Mammary epithelial cell (primary cell): ENCODE data around the gene LDLRAD4.

ENCODE experiments used
- EZH2 ChIP-seq: IDR thresholded peaks from 2 replicates; pipeline ENCODE4 v1.6.1; 2012; ENCODE audit warnings: low read length, inconsistent platforms, borderline replicate concordance
- TF ChIP-seq, protein P1 (sequence below), 2 donors: IDR thresholded peaks in 1 of 2; conservative IDR thresholded peaks in 1 of 2; 2 replicates each; pipeline ENCODE4 v1.5.1; 2011 to 2012; ENCODE audit warnings: inconsistent platforms in 2 of 2, low read length in 2 of 2, mild to moderate bottlenecking in 2 of 2, control low read depth in 1 of 2, low read depth in 1 of 2; ENCODE audit not compliant: insufficient read depth in 1 of 2; ENCODE audit errors: extremely low read depth in 1 of 2

DNA sequence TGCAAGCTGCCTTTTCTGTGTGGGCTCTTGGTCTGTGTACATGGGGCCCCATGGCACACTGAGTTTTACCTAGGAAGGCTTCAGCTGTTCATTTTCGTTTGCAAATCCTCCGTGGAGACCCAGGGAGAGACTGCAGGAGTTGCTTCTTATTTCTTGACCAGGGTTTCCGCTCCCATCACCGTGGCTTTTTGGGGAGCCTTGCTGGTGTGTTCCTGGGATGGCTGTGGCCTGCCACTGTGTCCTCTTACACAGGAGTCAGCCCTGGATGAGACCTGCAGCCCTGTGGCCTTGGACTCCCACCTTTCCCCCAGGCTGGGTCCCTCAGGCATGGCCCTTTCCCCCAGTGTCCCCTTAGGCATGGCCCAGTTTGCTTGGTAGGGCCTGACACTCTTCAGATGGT, 370.8 kb downstream of the LDLRAD4 start:
- TF ChIP-seq, protein P1, sequence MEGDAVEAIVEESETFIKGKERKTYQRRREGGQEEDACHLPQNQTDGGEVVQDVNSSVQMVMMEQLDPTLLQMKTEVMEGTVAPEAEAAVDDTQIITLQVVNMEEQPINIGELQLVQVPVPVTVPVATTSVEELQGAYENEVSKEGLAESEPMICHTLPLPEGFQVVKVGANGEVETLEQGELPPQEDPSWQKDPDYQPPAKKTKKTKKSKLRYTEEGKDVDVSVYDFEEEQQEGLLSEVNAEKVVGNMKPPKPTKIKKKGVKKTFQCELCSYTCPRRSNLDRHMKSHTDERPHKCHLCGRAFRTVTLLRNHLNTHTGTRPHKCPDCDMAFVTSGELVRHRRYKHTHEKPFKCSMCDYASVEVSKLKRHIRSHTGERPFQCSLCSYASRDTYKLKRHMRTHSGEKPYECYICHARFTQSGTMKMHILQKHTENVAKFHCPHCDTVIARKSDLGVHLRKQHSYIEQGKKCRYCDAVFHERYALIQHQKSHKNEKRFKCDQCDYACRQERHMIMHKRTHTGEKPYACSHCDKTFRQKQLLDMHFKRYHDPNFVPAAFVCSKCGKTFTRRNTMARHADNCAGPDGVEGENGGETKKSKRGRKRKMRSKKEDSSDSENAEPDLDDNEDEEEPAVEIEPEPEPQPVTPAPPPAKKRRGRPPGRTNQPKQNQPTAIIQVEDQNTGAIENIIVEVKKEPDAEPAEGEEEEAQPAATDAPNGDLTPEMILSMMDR (conservative IDR thresholded peaks at IDR 0.05 in 1 of 2, IDR thresholded peaks at IDR 0.05 in 1 of 2; ENCODE audit: extremely low read depth in 1 of 2, insufficient read depth in 1 of 2, low read depth in 1 of 2, low read length in 2 of 2) = no peak
- no peak for TF ChIP-seq EZH2
